ENCODE measurements around the gene AKAP13. TPM values are rescaled to one million over a fixed set of nuclear protein-coding genes. Genes with fewer than 3 reads are reported as not detected.
A peak's percentile ranks its signal among the peaks of the same experiment; 100 is the strongest.
"Not testable (repeated sequence)": the region's sequence is repeated elsewhere in the genome, so short reads cannot be mapped to it uniquely, and the experiment has no call there.

AKAP13 gene
- total RNA-seq, 1 donor from 2014 or later, result 112 TPM

GRCh38 chr15:85636351-85636750 is 255.9 kb downstream of the AKAP13 start:
- no peak for DNase-seq (ENCODE audit: extremely low read depth, low read depth, low spot score)

- DNase-seq (ENCODE audit: extremely low read depth, low read depth, low spot score), result no peak
Measured at GRCh38 chr15:85639752-85640381, 259.5 kb downstream of the AKAP13 start.

GRCh38 chr15:85642065-85642692 is 261.8 kb downstream of the AKAP13 start:
- DNase-seq (ENCODE audit: extremely low read depth, low read depth, low spot score), result no peak

- no peak for DNase-seq (ENCODE audit: extremely low read depth, low read depth, low spot score)
Measured at GRCh38 chr15:85642693-85643066, 262.3 kb downstream of the AKAP13 start.

- no peak for DNase-seq (ENCODE audit: extremely low read depth, low read depth, low spot score)
Measured at GRCh38 chr15:85646538-85647091, 266.2 kb downstream of the AKAP13 start.

- DNase-seq (ENCODE audit: extremely low read depth, low read depth, low spot score), result no peak
Measured at GRCh38 chr15:85649372-85649771, 269.0 kb downstream of the AKAP13 start.

GRCh38 chr15:85651548-85651947 is 271.1 kb downstream of the AKAP13 start:
- DNase-seq (ENCODE audit: extremely low read depth, low read depth, low spot score), result no peak

GRCh38 chr15:85652457-85652856 is 272.1 kb downstream of the AKAP13 start:
- no peak for DNase-seq (ENCODE audit: extremely low read depth, low read depth, low spot score)

GRCh38 chr15:85657132-85657531 is 276.7 kb downstream of the AKAP13 start:
- DNase-seq (ENCODE audit: extremely low read depth, low read depth, low spot score), result no peak

- no peak for DNase-seq (ENCODE audit: extremely low read depth, low read depth, low spot score)
Measured at GRCh38 chr15:85658816-85659215, 278.4 kb downstream of the AKAP13 start.

- no peak for DNase-seq (ENCODE audit: extremely low read depth, low read depth, low spot score)
Measured at GRCh38 chr15:85661859-85662258, 281.5 kb downstream of the AKAP13 start.

- not testable (repeated sequence) for DNase-seq (ENCODE audit: extremely low read depth, low read depth, low spot score)
Measured at GRCh38 chr15:85665677-85666076, 285.3 kb downstream of the AKAP13 start.

- peak; percentile 99 for DNase-seq (ENCODE audit: extremely low read depth, low read depth, low spot score)
Measured at GRCh38 chr15:85667491-85668424, 287.4 kb downstream of the AKAP13 start.

- no peak for DNase-seq (ENCODE audit: extremely low read depth, low read depth, low spot score)
Measured at GRCh38 chr15:85671156-85671555, 290.8 kb downstream of the AKAP13 start.

- DNase-seq (ENCODE audit: extremely low read depth, low read depth, low spot score), result no peak
Measured at GRCh38 chr15:85672332-85673084, 292.1 kb downstream of the AKAP13 start.

GRCh38 chr15:85673326-85673725 is 292.9 kb downstream of the AKAP13 start:
- DNase-seq (ENCODE audit: extremely low read depth, low read depth, low spot score), result no peak

- no peak for DNase-seq (ENCODE audit: extremely low read depth, low read depth, low spot score)
Measured at GRCh38 chr15:85676342-85677098, 296.1 kb downstream of the AKAP13 start.

GRCh38 chr15:85679231-85679630 is 298.8 kb downstream of the AKAP13 start:
- no peak for DNase-seq (ENCODE audit: extremely low read depth, low read depth, low spot score)

- DNase-seq (ENCODE audit: extremely low read depth, low read depth, low spot score), result no peak
Measured at GRCh38 chr15:85681386-85681785, 301.0 kb downstream of the AKAP13 start.

- DNase-seq (ENCODE audit: extremely low read depth, low read depth, low spot score), result no peak
Measured at GRCh38 chr15:85684174-85684710, 303.8 kb downstream of the AKAP13 start.
